ENCODE data around the gene CCDC18.
"Not testable (repeated sequence)": the region's sequence is repeated elsewhere in the genome, so short reads cannot be mapped to it uniquely, and the experiment has no call there.

The CCDC18 gene

DNA sequence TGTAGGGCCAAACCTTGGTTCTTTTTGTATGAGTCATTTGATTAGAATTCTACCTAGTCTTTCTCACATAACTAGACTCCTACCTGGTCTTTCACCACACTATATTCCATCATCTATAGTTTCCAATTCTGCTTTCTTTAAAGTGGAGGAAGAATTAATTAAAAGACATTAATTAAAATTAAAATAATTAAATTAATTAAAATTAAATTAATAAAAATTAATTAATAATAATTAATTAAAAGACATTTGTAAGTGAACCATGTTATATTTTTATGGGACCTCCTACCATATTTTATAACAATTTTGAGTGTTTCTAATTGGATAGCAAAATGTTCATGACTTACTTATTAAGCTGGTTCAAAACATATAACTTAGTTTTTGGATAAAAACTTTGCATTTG is 77.4 kb downstream of the CCDC18 start:
- H3K4me3 ChIP-seq (replicated peaks; ENCODE audit: low read depth, low read length): no peak overlapping the region
- TF ChIP-seq, protein P1, sequence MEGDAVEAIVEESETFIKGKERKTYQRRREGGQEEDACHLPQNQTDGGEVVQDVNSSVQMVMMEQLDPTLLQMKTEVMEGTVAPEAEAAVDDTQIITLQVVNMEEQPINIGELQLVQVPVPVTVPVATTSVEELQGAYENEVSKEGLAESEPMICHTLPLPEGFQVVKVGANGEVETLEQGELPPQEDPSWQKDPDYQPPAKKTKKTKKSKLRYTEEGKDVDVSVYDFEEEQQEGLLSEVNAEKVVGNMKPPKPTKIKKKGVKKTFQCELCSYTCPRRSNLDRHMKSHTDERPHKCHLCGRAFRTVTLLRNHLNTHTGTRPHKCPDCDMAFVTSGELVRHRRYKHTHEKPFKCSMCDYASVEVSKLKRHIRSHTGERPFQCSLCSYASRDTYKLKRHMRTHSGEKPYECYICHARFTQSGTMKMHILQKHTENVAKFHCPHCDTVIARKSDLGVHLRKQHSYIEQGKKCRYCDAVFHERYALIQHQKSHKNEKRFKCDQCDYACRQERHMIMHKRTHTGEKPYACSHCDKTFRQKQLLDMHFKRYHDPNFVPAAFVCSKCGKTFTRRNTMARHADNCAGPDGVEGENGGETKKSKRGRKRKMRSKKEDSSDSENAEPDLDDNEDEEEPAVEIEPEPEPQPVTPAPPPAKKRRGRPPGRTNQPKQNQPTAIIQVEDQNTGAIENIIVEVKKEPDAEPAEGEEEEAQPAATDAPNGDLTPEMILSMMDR (IDR thresholded peaks at IDR 0.05; ENCODE audit: low read depth, low read length, missing control alignments): no peak
- no peak for DNase-seq (ENCODE audit: extremely low read depth, low read depth)

DNA sequence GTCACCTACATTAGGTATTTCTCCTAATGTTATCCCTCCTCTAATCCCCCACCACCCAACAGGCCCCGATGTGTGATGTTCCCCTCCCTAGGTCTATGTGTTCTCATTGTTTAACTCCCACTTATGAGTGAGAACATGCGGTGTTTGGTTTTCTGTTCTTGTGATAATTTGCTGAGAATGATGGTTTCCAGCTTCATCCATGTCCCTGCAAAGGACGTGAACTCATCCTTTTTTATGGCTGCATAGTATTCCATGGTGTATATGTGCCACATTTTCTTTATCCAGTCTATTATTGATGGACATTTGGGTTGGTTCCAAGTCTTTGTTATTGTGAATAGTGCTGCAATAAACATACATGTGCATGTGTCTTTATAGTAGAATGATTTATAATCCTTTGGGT is 80.2 kb downstream of the CCDC18 start:
- H3K4me3 ChIP-seq (replicated peaks; ENCODE audit: low read depth, low read length); DNase-seq (ENCODE audit: extremely low read depth, low read depth): not testable (repeated sequence)

DNA sequence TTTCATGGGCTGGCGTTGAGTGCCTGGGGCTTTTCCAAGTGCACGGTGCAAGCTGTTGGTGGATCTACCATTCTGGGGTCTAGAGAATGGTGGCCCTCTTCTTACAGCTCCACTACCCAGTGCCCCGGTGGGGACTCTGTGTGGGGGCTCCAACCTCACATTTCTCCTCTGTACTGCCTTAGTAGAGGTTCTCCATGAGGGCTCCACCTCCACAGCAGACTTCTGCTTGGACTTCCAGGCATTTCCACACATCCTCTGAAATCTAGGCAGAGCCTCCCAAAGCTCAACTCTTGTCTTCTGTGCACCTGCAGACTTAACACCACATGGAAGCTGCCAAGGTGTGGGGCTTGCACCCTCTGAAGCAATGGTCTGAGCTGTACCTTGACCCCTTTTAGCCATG is 82.1 kb downstream of the CCDC18 start:
- no peak overlapping the region for H3K4me3 ChIP-seq (replicated peaks; ENCODE audit: low read depth, low read length)

DNA sequence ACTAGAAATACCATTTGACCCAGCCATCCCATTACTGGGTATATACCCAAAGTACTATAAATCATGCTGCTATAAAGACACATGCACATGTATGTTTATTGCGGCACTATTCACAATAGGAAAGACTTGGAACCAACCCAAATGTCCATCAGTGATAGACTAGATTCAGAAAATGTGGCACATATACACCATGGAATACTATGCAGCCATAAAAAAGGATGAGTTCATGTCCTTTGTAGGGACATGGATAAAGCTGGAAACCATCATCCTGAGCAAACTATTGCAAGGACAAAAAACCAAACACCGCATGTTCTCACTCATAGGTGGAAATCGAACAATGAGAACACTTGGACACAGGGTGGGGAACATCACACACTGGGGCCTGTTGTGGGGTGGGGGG is 88.4 kb downstream of the CCDC18 start:
- not testable (repeated sequence) for H3K4me3 ChIP-seq (replicated peaks; ENCODE audit: low read depth, low read length); DNase-seq (ENCODE audit: extremely low read depth, low read depth)

More for the DNA sequence above, 82.1 kb downstream of the CCDC18 start:
- DNase-seq (ENCODE audit: extremely low read depth, low read depth): no peak
- TF ChIP-seq, protein P1 (IDR thresholded peaks at IDR 0.05; ENCODE audit: low read depth, low read length, missing control alignments): no peak

DNA sequence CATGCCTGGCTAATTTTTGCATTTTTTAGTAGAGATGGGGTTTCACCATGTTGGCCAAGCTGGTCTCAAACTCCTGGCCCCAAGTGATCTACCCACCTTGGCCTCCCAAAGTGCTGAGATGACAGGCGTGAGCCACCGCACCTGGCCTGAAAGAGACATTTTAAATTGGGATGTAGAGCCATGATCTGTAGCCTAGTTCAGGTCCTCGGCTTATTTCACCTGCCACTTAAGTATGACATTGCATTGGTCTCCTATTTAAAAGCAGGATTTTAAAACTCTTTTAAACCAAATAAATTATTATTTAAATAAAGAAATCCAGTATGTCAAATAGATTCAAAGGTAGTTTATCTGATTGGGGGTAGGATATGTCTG is 94.7 kb downstream of the CCDC18 start:
- not testable (repeated sequence) for DNase-seq (ENCODE audit: extremely low read depth, low read depth); H3K4me3 ChIP-seq (replicated peaks; ENCODE audit: low read depth, low read length)

DNA sequence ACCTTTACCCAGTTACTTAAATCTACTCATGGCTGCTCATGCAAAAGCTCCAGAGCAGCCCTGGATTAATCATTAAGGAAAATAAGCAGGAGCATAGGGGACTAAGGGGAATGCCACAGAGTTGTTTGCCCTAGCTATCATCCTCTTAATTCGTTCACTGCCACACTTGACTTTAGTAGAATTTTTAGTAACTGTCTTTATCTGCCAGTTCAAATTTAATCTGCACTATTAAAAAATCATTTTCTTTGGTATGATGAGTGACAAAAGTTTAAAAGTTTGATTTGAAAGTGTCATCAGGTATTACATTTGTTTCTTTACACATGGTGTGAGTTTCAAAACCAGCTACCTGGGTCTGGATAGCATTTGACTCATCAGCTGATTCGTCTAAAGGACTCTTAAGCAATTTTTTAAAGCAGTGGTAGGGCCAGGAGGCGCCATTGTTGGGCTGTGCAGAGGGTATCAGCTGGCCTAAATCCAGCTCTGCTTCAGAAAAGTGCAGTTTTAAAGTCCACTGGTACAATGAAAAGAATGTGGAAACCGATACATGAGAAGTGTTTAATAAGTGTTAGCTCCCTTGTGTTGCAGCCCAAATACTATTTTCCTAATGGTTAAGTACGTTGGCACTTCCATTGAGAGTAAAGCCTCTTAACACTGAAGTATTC is 95.2 kb downstream of the CCDC18 start:
- H3K4me3 ChIP-seq (replicated peaks; ENCODE audit: low read depth, low read length): no peak overlapping the region
- TF ChIP-seq, protein P1 (IDR thresholded peaks at IDR 0.05; ENCODE audit: low read depth, low read length, missing control alignments): no peak
- no peak for DNase-seq (ENCODE audit: extremely low read depth, low read depth)

DNA sequence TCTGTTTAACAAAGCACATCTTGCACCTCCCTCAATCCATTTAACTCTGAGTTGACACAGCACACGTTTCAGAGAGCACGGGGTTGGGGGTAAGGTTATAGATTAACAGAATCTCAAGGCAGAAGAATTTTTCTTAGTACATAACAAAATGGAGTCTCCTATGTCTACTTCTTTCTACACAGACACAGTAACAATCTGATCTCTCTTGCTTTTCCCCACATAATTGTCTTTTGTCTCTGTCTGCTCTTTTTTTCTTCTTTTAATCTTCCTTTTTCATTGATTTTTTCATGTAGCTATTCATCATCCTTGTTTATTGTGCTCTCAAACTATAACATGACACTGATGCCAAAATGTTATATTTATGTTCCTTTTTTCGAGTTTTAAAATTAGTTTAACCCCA is 97.0 kb downstream of the CCDC18 start:
- not testable (repeated sequence) for DNase-seq (ENCODE audit: extremely low read depth, low read depth); H3K4me3 ChIP-seq (replicated peaks; ENCODE audit: low read depth, low read length)

DNA sequence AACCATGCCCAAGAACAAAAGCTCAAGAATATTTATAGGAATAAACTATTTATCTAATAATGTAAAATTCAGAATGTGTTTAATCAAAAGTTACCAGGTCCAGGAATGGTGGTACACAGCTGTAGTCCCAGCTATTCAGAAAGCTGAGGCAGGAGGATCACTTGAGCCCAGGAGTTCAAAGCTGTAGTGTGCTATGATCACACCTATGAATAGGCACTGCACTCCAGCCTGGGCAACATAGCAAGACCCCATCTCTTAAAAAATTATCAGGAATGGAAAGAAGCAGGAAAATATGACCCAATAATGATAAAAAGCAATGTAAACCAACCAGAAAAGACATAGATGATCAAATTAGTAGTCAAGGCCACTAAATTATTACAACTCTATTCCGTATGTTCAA is 103.0 kb downstream of the CCDC18 start:
- TF ChIP-seq, protein P1 (IDR thresholded peaks at IDR 0.05; ENCODE audit: low read depth, low read length, missing control alignments): no peak
- DNase-seq (ENCODE audit: extremely low read depth, low read depth): no peak
- H3K4me3 ChIP-seq (replicated peaks; ENCODE audit: low read depth, low read length): no peak overlapping the region

DNA sequence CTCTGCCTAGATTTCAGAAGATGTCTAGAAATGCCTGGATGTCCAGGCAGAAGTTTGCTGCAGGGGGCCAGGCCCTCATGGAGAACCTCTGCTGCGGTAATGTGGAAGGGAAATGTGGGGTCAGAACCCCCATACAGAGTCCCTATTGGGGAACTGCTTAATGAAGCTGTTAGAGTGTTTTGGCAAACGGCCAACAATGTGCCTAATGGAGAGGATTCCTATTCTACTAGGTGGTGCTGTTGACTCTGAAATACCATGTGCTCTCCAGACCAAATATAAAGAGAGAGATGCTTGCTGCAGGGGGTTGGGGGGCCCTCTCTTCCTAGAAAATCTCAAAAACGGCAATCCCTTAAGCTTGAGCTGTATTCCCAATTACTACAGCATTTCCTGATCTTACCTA is 108.0 kb downstream of the CCDC18 start:
- H3K4me3 ChIP-seq (replicated peaks; ENCODE audit: low read depth, low read length): no peak overlapping the region
- DNase-seq (ENCODE audit: extremely low read depth, low read depth): peak; percentile 5
- TF ChIP-seq, protein P1 (IDR thresholded peaks at IDR 0.05; ENCODE audit: low read depth, low read length, missing control alignments): no peak
